Activated T-helper 2 cell treated with anti-CD3 and anti-CD28 coated beads, Interferon-gamma antibody, Interleukin-2, Interleukin-4, amounts not matched to agents 10 μg/mL and 5 μg/mL and 100 μg/mL, durations not matched to agents 14 hours and 24 hours and 36 hours (primary cell): Measurements from ENCODE around the gene DBH. TPM values are rescaled to one million over a fixed set of nuclear protein-coding genes. Genes with fewer than 3 reads are reported as not detected.
"Not testable (repeated sequence)": the region's sequence is repeated elsewhere in the genome, so short reads cannot be mapped to it uniquely, and the experiment has no call there.

Experiments
- DNase-seq: peaks from one replicate; pipeline ENCODE4 v3.0.0; 2021; ENCODE audit warnings: low spot score
- H3K27ac Mint-ChIP-seq: one replicate; pipeline ENCODE4 v1.8.0; 2021; ENCODE audit warnings: mixed read lengths
- H3K27me3 Mint-ChIP-seq: one replicate; pipeline ENCODE4 v1.8.0; 2021; ENCODE audit warnings: low read depth, mixed read lengths
- H3K36me3 Mint-ChIP-seq: one replicate; pipeline ENCODE4 v1.8.0; 2021; ENCODE audit warnings: low read depth, mixed read lengths
- H3K4me1 Mint-ChIP-seq: one replicate; pipeline ENCODE4 v1.8.0; 2021; ENCODE audit warnings: low read depth, mixed read lengths
- H3K4me3 Mint-ChIP-seq: one replicate; pipeline ENCODE4 v1.8.0; 2021; ENCODE audit warnings: low read depth, mild to moderate bottlenecking, moderate library complexity, mixed read lengths
- H3K9me3 Mint-ChIP-seq: one replicate; pipeline ENCODE4 v1.8.0; 2021; ENCODE audit warnings: mixed read lengths
- intact Hi-C: fragments of 100-400 bp; cut with micrococcal nuclease; formaldehyde crosslinking; loops from one replicate; pipeline ENCODE4 v1.15.1; 2023
- total RNA-seq: library from RNA; stranded (reverse); gene quantifications from 2 replicates; pipeline ENCODE4 v1.2.3, GENCODE V29; 2022

Gene DBH
- total RNA-seq, 1 donor from 2014 or later = not detected

- intact Hi-C loops = no loop called here
- H3K4me3 Mint-ChIP-seq = no peak overlapping the region
- peaks cover 14% of the 10 kb centered on the region for H3K27me3 Mint-ChIP-seq
- DNase-seq = no peak
- H3K36me3 Mint-ChIP-seq = no peaks in the 10 kb centered on the region
- H3K4me1 Mint-ChIP-seq = peaks cover 19% of the 10 kb centered on the region
- no peak overlapping the region for H3K27ac Mint-ChIP-seq
- no peaks in the 10 kb centered on the region for H3K9me3 Mint-ChIP-seq
Measured at GRCh38 chr9:133616643-133617405, 19.3 kb upstream of the DBH start.

- no peak overlapping the region for H3K27ac Mint-ChIP-seq
- H3K4me1 Mint-ChIP-seq = peaks cover 27% of the 10 kb centered on the region
- DNase-seq = no peak
- H3K9me3 Mint-ChIP-seq = no peaks in the 10 kb centered on the region
- no peaks in the 10 kb centered on the region for H3K36me3 Mint-ChIP-seq
- H3K27me3 Mint-ChIP-seq = peaks cover 14% of the 10 kb centered on the region
- H3K4me3 Mint-ChIP-seq = no peak overlapping the region
- intact Hi-C loops = no loop called here
Measured at GRCh38 chr9:133618726-133619125, 17.4 kb upstream of the DBH start.

GRCh38 chr9:133619791-133620190 is 16.4 kb upstream of the DBH start:
- Mint-ChIP-seq H3K36me3 (no peaks in the 10 kb centered on the region), H3K9me3 (peaks cover under 1% of the 10 kb centered on the region), H3K27me3 (peaks cover 14% of the 10 kb centered on the region), H3K27ac (no peak overlapping the region), H3K4me1 (peaks cover 27% of the 10 kb centered on the region), H3K4me3 (peak overlapping the region; percentile 34)
- DNase-seq = peak; percentile 43
- intact Hi-C loops = no loop called here

- intact Hi-C loops = no loop called here
- H3K4me3 Mint-ChIP-seq = no peak overlapping the region
- no peak for DNase-seq
- peaks cover 27% of the 10 kb centered on the region for H3K4me1 Mint-ChIP-seq
- H3K27me3 Mint-ChIP-seq = peaks cover 14% of the 10 kb centered on the region
- H3K27ac Mint-ChIP-seq = no peak overlapping the region
- no peaks in the 10 kb centered on the region for H3K36me3 Mint-ChIP-seq
- peaks cover 14% of the 10 kb centered on the region for H3K9me3 Mint-ChIP-seq
Measured at GRCh38 chr9:133621725-133622267, 14.4 kb upstream of the DBH start.

GRCh38 chr9:133622555-133622954 is 13.6 kb upstream of the DBH start:
- no peak for DNase-seq

GRCh38 chr9:133626008-133626407 is 10.2 kb upstream of the DBH start:
- peaks cover 14% of the 10 kb centered on the region for H3K4me1 Mint-ChIP-seq
- H3K27ac Mint-ChIP-seq, DNase-seq, intact Hi-C loops, H3K4me3 Mint-ChIP-seq, H3K27me3 Mint-ChIP-seq, H3K36me3 Mint-ChIP-seq: not testable (repeated sequence)
- H3K9me3 Mint-ChIP-seq = peaks cover 15% of the 10 kb centered on the region

More at GRCh38 chr9:133622555-133622954, 13.6 kb upstream of the DBH start:
- Mint-ChIP-seq H3K4me3 (no peak overlapping the region), H3K27me3 (peaks cover 14% of the 10 kb centered on the region), H3K4me1 (peaks cover 27% of the 10 kb centered on the region), H3K9me3 (peaks cover 15% of the 10 kb centered on the region), H3K36me3 (no peaks in the 10 kb centered on the region), H3K27ac (no peak overlapping the region)
- intact Hi-C loops = no loop called here

- DNase-seq = no peak
- intact Hi-C loops = no loop called here
- Mint-ChIP-seq H3K36me3 (no peaks in the 10 kb centered on the region), H3K4me1 (peaks cover 2% of the 10 kb centered on the region), H3K9me3 (peaks cover 15% of the 10 kb centered on the region), H3K27me3 (no peaks in the 10 kb centered on the region), H3K4me3 (no peak overlapping the region), H3K27ac (no peak overlapping the region)
Measured at GRCh38 chr9:133627341-133627740, 8.8 kb upstream of the DBH start.

GRCh38 chr9:133628766-133629165 is 7.4 kb upstream of the DBH start:
- DNase-seq = no peak
- intact Hi-C loops = no loop called here
- Mint-ChIP-seq H3K9me3 (peaks cover 15% of the 10 kb centered on the region), H3K4me3 (no peak overlapping the region), H3K4me1 (no peaks in the 10 kb centered on the region), H3K27ac (no peak overlapping the region), H3K27me3 (no peaks in the 10 kb centered on the region), H3K36me3 (no peaks in the 10 kb centered on the region)

- H3K36me3 Mint-ChIP-seq = no peaks in the 10 kb centered on the region
- intact Hi-C loops = no loop called here
- H3K27ac Mint-ChIP-seq = no peak overlapping the region
- no peaks in the 10 kb centered on the region for H3K27me3 Mint-ChIP-seq
- peaks cover 15% of the 10 kb centered on the region for H3K9me3 Mint-ChIP-seq
- no peak overlapping the region for H3K4me3 Mint-ChIP-seq
- H3K4me1 Mint-ChIP-seq = no peaks in the 10 kb centered on the region
- no peak for DNase-seq
Measured at GRCh38 chr9:133629221-133630110, 6.7 kb upstream of the DBH start.

GRCh38 chr9:133631111-133631510 is 5.1 kb upstream of the DBH start:
- H3K27ac Mint-ChIP-seq = no peak overlapping the region
- H3K27me3 Mint-ChIP-seq = no peaks in the 10 kb centered on the region

GRCh38 chr9:133632806-133633680 is 3.1 kb upstream of the DBH start:
- Mint-ChIP-seq H3K36me3 (no peaks in the 10 kb centered on the region), H3K27me3 (no peaks in the 10 kb centered on the region), H3K4me3 (no peak overlapping the region), H3K9me3 (no peaks in the 10 kb centered on the region), H3K27ac (no peak overlapping the region), H3K4me1 (no peaks in the 10 kb centered on the region)
- DNase-seq = no peak
- intact Hi-C loops = no loop called here

More at GRCh38 chr9:133631111-133631510, 5.1 kb upstream of the DBH start:
- no peak overlapping the region for H3K4me3 Mint-ChIP-seq
- no peak for DNase-seq
- H3K9me3 Mint-ChIP-seq = peaks cover 7% of the 10 kb centered on the region
- intact Hi-C loops = no loop called here
- no peaks in the 10 kb centered on the region for H3K36me3 Mint-ChIP-seq
- H3K4me1 Mint-ChIP-seq = no peaks in the 10 kb centered on the region

- no peaks in the 10 kb centered on the region for H3K9me3 Mint-ChIP-seq
- H3K36me3 Mint-ChIP-seq = no peaks in the 10 kb centered on the region
- H3K4me1 Mint-ChIP-seq = no peaks in the 10 kb centered on the region
- H3K27ac Mint-ChIP-seq = no peak overlapping the region
- DNase-seq = no peak
- H3K27me3 Mint-ChIP-seq = no peaks in the 10 kb centered on the region
- intact Hi-C loops = no loop called here
- no peak overlapping the region for H3K4me3 Mint-ChIP-seq
Measured at GRCh38 chr9:133633681-133634080, 2.5 kb upstream of the DBH start.
